ENCODE data around the gene TPSB2. TPM values are rescaled to one million over a fixed set of nuclear protein-coding genes. Genes with fewer than 3 reads are reported as not detected.
"Not testable (repeated sequence)": the region's sequence is repeated elsewhere in the genome, so short reads cannot be mapped to it uniquely, and the experiment has no call there.

Gene TPSB2
- total RNA-seq, 1 donor from 2014 or later: not detected

DNA sequence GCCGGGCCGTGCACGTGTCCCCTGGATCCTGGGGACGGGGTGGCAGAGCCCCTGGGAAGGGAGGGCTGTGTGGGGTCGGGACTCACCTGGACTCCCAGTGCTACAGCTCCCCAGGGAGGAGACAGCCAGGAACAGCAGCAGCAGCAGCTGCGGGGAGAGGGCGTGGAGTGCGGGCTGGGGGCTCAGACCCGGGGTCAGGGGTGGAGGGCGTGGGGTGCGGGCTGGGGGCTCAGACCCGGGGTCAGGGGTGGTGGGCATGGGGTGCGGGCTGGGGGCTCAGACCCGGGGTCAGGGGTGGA, 46.5 kb upstream of the TPSB2 start:
- H3K36me3 Mint-ChIP-seq (ENCODE audit: low read depth): no peaks in the 10 kb centered on the region
- H3K4me1 Mint-ChIP-seq: no peaks in the 10 kb centered on the region
- CTCF ChIA-PET: no interaction called here
- H3K27me3 Mint-ChIP-seq: peaks cover 11% of the 10 kb centered on the region
- no peak overlapping the region for H3K4me3 Mint-ChIP-seq
- DNase-seq (no peak), ATAC-seq (ENCODE audit: low read depth) (no peak)
- H3K27ac Mint-ChIP-seq: no peak overlapping the region
- no peaks in the 10 kb centered on the region for H3K9me3 Mint-ChIP-seq
- POLR2A ChIA-PET: no interaction called here
- intact Hi-C loops (cut with micrococcal nuclease): no loop called here
- TF ChIP-seq, protein P1, sequence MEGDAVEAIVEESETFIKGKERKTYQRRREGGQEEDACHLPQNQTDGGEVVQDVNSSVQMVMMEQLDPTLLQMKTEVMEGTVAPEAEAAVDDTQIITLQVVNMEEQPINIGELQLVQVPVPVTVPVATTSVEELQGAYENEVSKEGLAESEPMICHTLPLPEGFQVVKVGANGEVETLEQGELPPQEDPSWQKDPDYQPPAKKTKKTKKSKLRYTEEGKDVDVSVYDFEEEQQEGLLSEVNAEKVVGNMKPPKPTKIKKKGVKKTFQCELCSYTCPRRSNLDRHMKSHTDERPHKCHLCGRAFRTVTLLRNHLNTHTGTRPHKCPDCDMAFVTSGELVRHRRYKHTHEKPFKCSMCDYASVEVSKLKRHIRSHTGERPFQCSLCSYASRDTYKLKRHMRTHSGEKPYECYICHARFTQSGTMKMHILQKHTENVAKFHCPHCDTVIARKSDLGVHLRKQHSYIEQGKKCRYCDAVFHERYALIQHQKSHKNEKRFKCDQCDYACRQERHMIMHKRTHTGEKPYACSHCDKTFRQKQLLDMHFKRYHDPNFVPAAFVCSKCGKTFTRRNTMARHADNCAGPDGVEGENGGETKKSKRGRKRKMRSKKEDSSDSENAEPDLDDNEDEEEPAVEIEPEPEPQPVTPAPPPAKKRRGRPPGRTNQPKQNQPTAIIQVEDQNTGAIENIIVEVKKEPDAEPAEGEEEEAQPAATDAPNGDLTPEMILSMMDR (IDR thresholded peaks at IDR 0.05): no peak

DNA sequence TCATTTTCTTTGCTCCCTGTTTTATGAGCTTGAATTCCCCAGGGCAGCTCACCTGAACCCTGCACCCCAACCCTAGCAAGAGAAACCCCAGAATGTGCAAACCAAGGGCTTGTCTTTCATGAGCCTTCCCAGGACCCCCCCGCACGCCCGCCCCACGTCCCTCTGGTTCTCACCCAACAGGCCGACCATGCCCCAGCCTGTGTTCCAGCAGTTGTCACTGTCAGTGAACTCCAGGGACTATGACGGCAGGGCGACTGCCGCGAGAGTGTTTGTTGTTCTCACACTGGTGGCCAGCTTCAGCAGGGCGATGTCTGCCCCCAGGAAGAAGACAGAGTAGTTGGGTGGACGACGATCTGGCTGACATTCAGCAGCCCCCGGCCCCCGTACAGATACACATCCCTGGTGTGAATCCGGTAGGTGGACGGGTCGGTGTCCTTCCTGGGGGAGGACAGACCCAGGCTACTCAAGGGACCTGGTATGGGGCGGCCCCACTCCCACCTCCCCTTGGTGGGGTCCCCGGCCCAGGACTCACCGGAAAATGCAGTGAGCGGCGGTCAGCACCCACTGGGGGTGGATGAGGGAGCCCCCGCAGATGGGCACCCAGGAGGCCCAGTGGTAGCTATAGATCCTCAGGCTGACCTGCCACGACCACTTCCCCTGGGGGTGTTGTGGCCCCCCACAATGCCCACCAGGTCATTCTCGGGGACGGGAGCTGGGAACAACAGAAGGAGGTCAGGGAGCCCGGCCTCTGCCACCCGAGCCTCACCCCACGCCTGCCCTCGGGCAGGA, 46.0 kb upstream of the TPSB2 start:
- POLR2A ChIA-PET: no interaction called here
- no peak overlapping the region for H3K27ac Mint-ChIP-seq
- DNase-seq (no peak), ATAC-seq (ENCODE audit: low read depth) (no peak)
- CTCF ChIA-PET: no interaction called here
- H3K4me1 Mint-ChIP-seq: no peaks in the 10 kb centered on the region
- TF ChIP-seq, protein P1 (IDR thresholded peaks at IDR 0.05): no peak
- intact Hi-C loops (cut with micrococcal nuclease): no loop called here
- H3K9me3 Mint-ChIP-seq: no peaks in the 10 kb centered on the region
- peaks cover 11% of the 10 kb centered on the region for H3K27me3 Mint-ChIP-seq
- H3K36me3 Mint-ChIP-seq (ENCODE audit: low read depth): no peaks in the 10 kb centered on the region
- H3K4me3 Mint-ChIP-seq: no peak overlapping the region

DNA sequence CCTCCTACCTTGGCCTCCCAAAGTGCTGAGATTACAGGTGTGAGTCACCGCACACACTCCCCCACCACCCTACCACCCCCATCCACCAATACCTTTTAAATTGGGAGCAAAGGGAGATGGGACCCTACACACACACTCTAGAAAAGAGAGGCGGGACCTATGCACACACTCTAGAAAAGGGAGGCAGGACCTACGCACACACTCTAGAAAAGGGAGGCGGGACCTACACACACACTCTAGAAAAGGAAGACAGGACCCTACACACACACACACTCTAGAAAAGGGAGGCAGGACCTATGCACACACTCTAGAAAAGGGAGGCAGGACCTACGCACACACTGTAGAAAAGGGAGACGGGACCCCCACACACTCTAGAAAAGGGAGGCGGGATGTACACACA, 44.8 kb upstream of the TPSB2 start:
- DNase-seq: no peak
- CTCF ChIA-PET: no interaction called here

DNA sequence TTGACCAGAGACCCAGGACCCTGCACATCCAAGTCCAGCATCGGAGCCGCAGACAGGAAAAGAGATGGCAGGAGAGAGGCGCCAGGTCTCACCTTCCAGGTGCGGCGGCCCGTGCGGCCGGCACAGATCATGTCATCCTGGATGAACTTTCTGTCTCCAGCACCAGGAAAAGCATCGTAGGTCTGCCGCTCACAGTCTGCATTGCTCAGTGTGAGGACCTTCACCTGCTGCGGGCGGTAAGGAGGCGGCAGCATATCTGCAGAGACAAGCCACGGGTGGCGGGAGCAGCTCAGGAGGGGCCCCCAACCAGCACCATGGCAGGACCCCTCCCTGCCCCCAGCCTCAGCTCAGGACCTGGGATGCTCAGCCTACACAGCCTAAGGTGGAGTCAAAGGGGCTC, 43.8 kb upstream of the TPSB2 start:
- ChIA-PET CTCF (no interaction called here), POLR2A (no interaction called here)
- Mint-ChIP-seq H3K4me1 (no peaks in the 10 kb centered on the region), H3K4me3 (no peak overlapping the region), H3K27ac (no peak overlapping the region), H3K9me3 (no peaks in the 10 kb centered on the region), H3K27me3 (peaks cover 13% of the 10 kb centered on the region), H3K36me3 (ENCODE audit: low read depth) (no peaks in the 10 kb centered on the region)
- DNase-seq (no peak), ATAC-seq (ENCODE audit: low read depth) (no peak)
- intact Hi-C loops (cut with micrococcal nuclease): no loop called here
- TF ChIP-seq, protein P1 (IDR thresholded peaks at IDR 0.05): no peak

More for the DNA sequence above, 44.8 kb upstream of the TPSB2 start:
- no peaks in the 10 kb centered on the region for H3K4me1 Mint-ChIP-seq
- H3K9me3 Mint-ChIP-seq: no peaks in the 10 kb centered on the region
- no peak overlapping the region for H3K27ac Mint-ChIP-seq
- ATAC-seq (ENCODE audit: low read depth): no peak
- TF ChIP-seq, protein P1 (IDR thresholded peaks at IDR 0.05): no peak
- intact Hi-C loops (cut with micrococcal nuclease): no loop called here
- no peaks in the 10 kb centered on the region for H3K36me3 Mint-ChIP-seq (ENCODE audit: low read depth)
- POLR2A ChIA-PET: no interaction called here
- peaks cover 11% of the 10 kb centered on the region for H3K27me3 Mint-ChIP-seq
- H3K4me3 Mint-ChIP-seq: no peak overlapping the region

DNA sequence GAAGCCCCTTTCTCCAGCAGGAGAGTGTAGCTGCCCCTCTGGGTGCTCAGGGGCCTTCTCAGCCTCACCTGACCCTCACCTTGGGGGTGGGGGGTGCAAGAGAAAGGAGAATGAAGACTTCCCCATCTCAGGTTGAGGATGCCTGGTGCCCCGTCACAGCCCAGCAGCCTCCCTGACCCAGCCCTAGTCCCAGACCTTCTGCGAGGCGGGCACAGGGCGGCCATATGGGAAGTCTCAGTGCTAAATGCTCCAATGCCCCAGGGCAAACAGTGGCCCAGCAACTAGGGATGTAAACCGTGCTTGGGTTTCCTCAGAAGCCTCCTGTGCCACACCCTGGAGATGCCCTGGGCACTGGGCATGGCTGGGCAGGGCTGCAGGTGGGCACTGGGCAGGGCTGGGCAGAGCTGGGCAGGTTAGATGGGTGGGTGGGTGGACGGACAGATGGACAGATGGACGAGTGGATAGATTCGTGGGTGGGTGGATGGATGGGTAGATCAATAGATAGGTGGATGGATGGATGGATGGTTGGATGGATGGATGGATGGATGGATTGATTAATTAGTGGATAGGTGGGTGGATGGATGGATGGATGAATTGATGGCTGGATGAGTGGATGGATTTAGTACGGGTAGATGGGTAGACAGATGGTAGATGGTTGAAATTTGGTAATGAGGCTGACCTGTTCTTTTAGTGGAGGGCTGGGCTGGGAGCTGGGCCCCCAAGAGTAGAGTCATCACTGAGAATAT, 42.6 kb upstream of the TPSB2 start:
- H3K36me3 Mint-ChIP-seq (ENCODE audit: low read depth): no peaks in the 10 kb centered on the region
- intact Hi-C loops (cut with micrococcal nuclease): no loop called here

DNA sequence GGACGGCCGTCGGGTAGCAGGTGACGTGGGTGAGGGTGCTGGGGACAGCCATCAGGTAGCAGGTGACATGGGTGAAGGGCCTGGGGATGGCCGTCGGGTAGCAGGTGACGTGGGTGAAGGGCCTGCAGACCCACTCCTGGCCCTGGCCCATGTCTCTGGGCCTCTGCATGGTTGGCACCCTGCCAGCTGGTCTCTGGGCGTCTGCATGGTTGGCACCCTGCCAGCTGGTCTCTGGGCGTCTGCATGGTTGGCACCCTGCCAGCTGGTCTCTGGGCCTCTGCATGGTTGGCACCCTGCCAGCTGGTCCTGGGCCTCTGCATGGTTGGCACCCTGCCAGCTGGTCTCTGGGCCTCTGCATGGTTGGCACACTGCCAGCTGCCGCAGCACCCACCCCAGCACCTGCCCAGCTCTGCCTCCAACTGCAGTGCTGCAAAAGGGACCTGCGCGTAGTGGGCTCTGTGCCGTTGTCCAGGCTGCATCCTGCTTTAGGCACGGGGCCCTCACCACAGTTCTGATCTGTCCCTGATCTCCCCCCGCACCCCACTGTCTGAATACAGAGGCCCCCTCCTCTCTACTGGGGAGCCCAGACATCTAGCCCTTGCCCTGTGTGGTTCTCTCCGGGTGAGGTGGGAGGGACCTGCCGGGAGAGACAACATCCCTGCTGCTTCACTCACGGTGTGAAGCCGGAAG, 41.9 kb upstream of the TPSB2 start:
- H3K9me3 Mint-ChIP-seq; H3K4me1 Mint-ChIP-seq; H3K27ac Mint-ChIP-seq; POLR2A ChIA-PET; H3K4me3 Mint-ChIP-seq; CTCF ChIA-PET; DNase-seq; H3K36me3 Mint-ChIP-seq (ENCODE audit: low read depth); intact Hi-C loops (cut with micrococcal nuclease); ATAC-seq (ENCODE audit: low read depth): not testable (repeated sequence)
- peaks cover 11% of the 10 kb centered on the region for H3K27me3 Mint-ChIP-seq

More for the DNA sequence above, 42.6 kb upstream of the TPSB2 start:
- Mint-ChIP-seq H3K27me3 (peaks cover 11% of the 10 kb centered on the region), H3K9me3 (no peaks in the 10 kb centered on the region), H3K4me1 (no peaks in the 10 kb centered on the region), H3K4me3 (no peak overlapping the region), H3K27ac (no peak overlapping the region)
- DNase-seq: no peak
- ChIA-PET CTCF (no interaction called here), POLR2A (no interaction called here)
- TF ChIP-seq, protein P1 (IDR thresholded peaks at IDR 0.05): no peak
- ATAC-seq (ENCODE audit: low read depth): no peak

All from activated B cell treated with CpG ODN at 0.5 μM for 24 hours (primary cell).